ENCODE results near the gene MCRIP2.

MCRIP2 gene

GRCh38 chr16:630815-631405 is 10.7 kb upstream of the MCRIP2 start, which contains the start of gene WFIKKN1:
Gene WFIKKN1, plus strand, starts transcription at chr16:630985. Its CDS starts 269 bp downstream, at chr16:631254.
- Histone ChIP-seq H3K4me2 (ENCODE audit: low read length) (no peak within 1 kb of the TSS), H3K9me3 (ENCODE audit: low read length) (no peaks in the 10 kb centered on the region), H3K79me2 (ENCODE audit: insufficient read depth, low read length) (no peaks in the 10 kb centered on the region), H3K9ac (ENCODE audit: low read length) (no peak within 1 kb of the TSS), H2AFZ (ENCODE audit: low read length) (no peak within 1 kb of the TSS), H3K4me3 (ENCODE audit: low read depth, low read length, poor library complexity, severe bottlenecking) (no peak within 1 kb of the TSS), H3F3A (ENCODE audit: insufficient read depth, low read length) (no peaks in the 10 kb centered on the region), H3K9me2 (ENCODE audit: low read depth, low read length) (no peaks in the 10 kb centered on the region), H3K27ac (ENCODE audit: low read depth, low read length, poor library complexity, severe bottlenecking) (no peak within 1 kb of the TSS), H3K4me1 (ENCODE audit: insufficient read depth, low read length, severe bottlenecking) (peaks cover 5% of the 10 kb centered on the region), H3K27me3 (ENCODE audit: insufficient read depth, low read length) (no peaks in the 10 kb centered on the region; the same call in 1 of the 2 replicates), H3K36me3 (ENCODE audit: insufficient read depth, low read length) (no peaks in the 10 kb centered on the region), H4K20me1 (ENCODE audit: insufficient read depth, low read length) (no peaks in the 10 kb centered on the region)
- TF ChIP-seq EZH2 (IDR thresholded peaks at IDR 0.05; ENCODE audit: borderline replicate concordance, low read length) (no peak), CTCF (IDR thresholded peaks at IDR 0.05; ENCODE audit: low read length) (no peak)

GRCh38 chr16:631808-632358 is 9.7 kb upstream of the MCRIP2 start:
- Histone ChIP-seq H3K9me2 (ENCODE audit: low read depth, low read length) (no peaks in the 10 kb centered on the region), H3K9me3 (ENCODE audit: low read length) (no peaks in the 10 kb centered on the region), H4K20me1 (ENCODE audit: insufficient read depth, low read length) (no peaks in the 10 kb centered on the region), H3K4me2 (ENCODE audit: low read length) (no peak overlapping the region), H2AFZ (ENCODE audit: low read length) (no peak overlapping the region), H3K27me3 (ENCODE audit: insufficient read depth, low read length) (no peaks in the 10 kb centered on the region; the same call in 1 of the 2 replicates), H3F3A (ENCODE audit: insufficient read depth, low read length) (no peaks in the 10 kb centered on the region), H3K9ac (ENCODE audit: low read length) (no peak overlapping the region), H3K36me3 (ENCODE audit: insufficient read depth, low read length) (no peaks in the 10 kb centered on the region), H3K4me1 (ENCODE audit: insufficient read depth, low read length, severe bottlenecking) (peaks cover 5% of the 10 kb centered on the region), H3K27ac (ENCODE audit: low read depth, low read length, poor library complexity, severe bottlenecking) (no peak overlapping the region), H3K79me2 (ENCODE audit: insufficient read depth, low read length) (no peaks in the 10 kb centered on the region), H3K4me3 (ENCODE audit: low read depth, low read length, poor library complexity, severe bottlenecking) (no peak overlapping the region)
- TF ChIP-seq CTCF (IDR thresholded peaks at IDR 0.05; ENCODE audit: low read length) (no peak), EZH2 (IDR thresholded peaks at IDR 0.05; ENCODE audit: borderline replicate concordance, low read length) (no peak)

GRCh38 chr16:632486-633335 is 8.9 kb upstream of the MCRIP2 start:
- H3K9me3 ChIP-seq (ENCODE audit: low read length) = no peaks in the 10 kb centered on the region
- H3K27me3 ChIP-seq (ENCODE audit: insufficient read depth, low read length) = no peaks in the 10 kb centered on the region; the same call in 1 of the 2 replicates
- H3K9ac ChIP-seq (ENCODE audit: low read length) = no peak overlapping the region
- H4K20me1 ChIP-seq (ENCODE audit: insufficient read depth, low read length) = no peaks in the 10 kb centered on the region
- H3F3A ChIP-seq (ENCODE audit: insufficient read depth, low read length) = no peaks in the 10 kb centered on the region
- H3K36me3 ChIP-seq (ENCODE audit: insufficient read depth, low read length) = no peaks in the 10 kb centered on the region
- no peak overlapping the region for H2AFZ ChIP-seq (ENCODE audit: low read length)
- TF ChIP-seq CTCF (IDR thresholded peaks at IDR 0.05; ENCODE audit: low read length) = no peak
- no peak for TF ChIP-seq EZH2 (IDR thresholded peaks at IDR 0.05; ENCODE audit: borderline replicate concordance, low read length)
- no peak overlapping the region for H3K4me3 ChIP-seq (ENCODE audit: low read depth, low read length, poor library complexity, severe bottlenecking)
- peaks cover 11% of the 10 kb centered on the region for H3K4me1 ChIP-seq (ENCODE audit: insufficient read depth, low read length, severe bottlenecking)
- no peaks in the 10 kb centered on the region for H3K9me2 ChIP-seq (ENCODE audit: low read depth, low read length)
- H3K79me2 ChIP-seq (ENCODE audit: insufficient read depth, low read length) = no peaks in the 10 kb centered on the region
- H3K27ac ChIP-seq (ENCODE audit: low read depth, low read length, poor library complexity, severe bottlenecking) = no peak overlapping the region
- H3K4me2 ChIP-seq (ENCODE audit: low read length) = no peak overlapping the region
